ENCODE data around the gene CTNNA2. TPM values are rescaled to one million over a fixed set of nuclear protein-coding genes. Genes with fewer than 3 reads are reported as not detected.

The CTNNA2 gene
- total and polyA plus RNA-seq, 2 of the 8 experiments (the other 6 are each of a cell fraction or from before 2014, with no cell fraction given), result 3.9 to 9.0 TPM

GRCh38 chr2:79799729-79800128 lies 286.9 kb downstream of the CTNNA2 start:
- no peaks in the 10 kb centered on the region for H3K79me1 ChIP-seq (ENCODE audit: low read depth, low read length)
- no peak overlapping the region for H3K9ac ChIP-seq (replicated peaks in 1 of 4; ENCODE audit: extremely low read depth in 1 of 4, low read depth in 3 of 4, low read length in 3 of 4)
- no peak overlapping the region for H3K18ac ChIP-seq (ENCODE audit: extremely low read depth, low read length)
- H3K9me3 ChIP-seq (ENCODE audit: insufficient read depth in 2 of 2, low read depth in 1 of 2, low read length in 1 of 2), result no peaks in the 10 kb centered on the region
- H3K36me3 ChIP-seq (ENCODE audit: control insufficient read depth in 2 of 4, insufficient read depth in 4 of 4, low read length in 3 of 4), result no peaks in the 10 kb centered on the region
- peaks cover 0 to 7% (median 3%) of the 10 kb centered on the region in 4 experiments; a peak in 5 of 7 replicates for H3K4me1 ChIP-seq (replicated peaks in 1 of 4; ENCODE audit: control insufficient read depth in 3 of 4, insufficient read depth in 4 of 4, low read length in 3 of 4)
- DNase-seq (ENCODE audit: low read depth in 1 of 2, low spot score in 2 of 2), result no peak
- no peak overlapping the region for H2BK120ac ChIP-seq (replicated peaks; ENCODE audit: low read depth, low read length)
- no peak overlapping the region for H3K56ac ChIP-seq (replicated peaks; ENCODE audit: insufficient read length, low read depth, low read length)
- H2BK15ac ChIP-seq (ENCODE audit: low read length), result no peak overlapping the region
- no peak overlapping the region for H4K8ac ChIP-seq (ENCODE audit: extremely low read depth, insufficient read depth, low read length)
- no peak overlapping the region for H2BK5ac ChIP-seq (ENCODE audit: low read depth, low read length)
- no peak overlapping the region for H3K4me3 ChIP-seq (ENCODE audit: extremely low read depth in 1 of 4, insufficient read depth in 2 of 4, low read depth in 3 of 4, low read length in 4 of 4)
- ChIA-PET POLR2A (ENCODE audit: partially characterized antibody) (no interaction called here), CTCF (ENCODE audit: partially characterized antibody) (interaction anchor here (0.8 to 1.7 kb wide), 4 partner anchors 11 to 56 kb away, joined by 3 to 5 read pairs (median 3); no protein-coding TSS in a partner anchor)
- H3K23me2 ChIP-seq (ENCODE audit: low read depth, low read length), result no peaks in the 10 kb centered on the region
- H3K23ac ChIP-seq (ENCODE audit: insufficient read length), result no peak overlapping the region
- no peak overlapping the region for H2AFZ ChIP-seq (ENCODE audit: low read length)
- H4K20me1 ChIP-seq (replicated peaks in 1 of 2; ENCODE audit: control insufficient read depth in 1 of 2, insufficient read depth in 2 of 2, low read length in 2 of 2), result no peaks in the 10 kb centered on the region
- H2AK5ac ChIP-seq (ENCODE audit: low read depth, low read length), result no peak overlapping the region
- no peaks in the 10 kb centered on the region for H3K27me3 ChIP-seq (replicated peaks in 1 of 4; ENCODE audit: control insufficient read depth in 3 of 4, extremely low read depth in 1 of 4, insufficient read depth in 3 of 4, low read length in 3 of 4)
- H4K5ac ChIP-seq (ENCODE audit: insufficient read length, low read depth, low read length), result no peak overlapping the region
- H3K14ac ChIP-seq (ENCODE audit: insufficient read length), result no peak overlapping the region
- no peak overlapping the region for H4K91ac ChIP-seq (replicated peaks; ENCODE audit: insufficient read length, low read length)
- H2BK12ac ChIP-seq (ENCODE audit: low read depth, low read length), result no peak overlapping the region
- H3K27ac ChIP-seq (ENCODE audit: low read depth, low read length), result no peak overlapping the region
- no peak for FAIRE-seq
- H3K79me2 ChIP-seq (ENCODE audit: control insufficient read depth in 1 of 2, insufficient read depth in 2 of 2, low read length in 2 of 2), result no peaks in the 10 kb centered on the region
- H3K4ac ChIP-seq (replicated peaks; ENCODE audit: insufficient read length, low read depth, low read length), result no peak overlapping the region
- no peak overlapping the region for H3K4me2 ChIP-seq (ENCODE audit: insufficient read depth in 1 of 2, low read depth in 2 of 2, low read length in 2 of 2)
- H2BK20ac ChIP-seq (ENCODE audit: low read length), result no peak overlapping the region
- TF ChIP-seq FOSL1 (IDR thresholded peaks at IDR 0.05; ENCODE audit: insufficient read depth, low read depth, low read length) (no peak), SIX5 (IDR thresholded peaks at IDR 0.05; ENCODE audit: low read depth, low read length) (no peak), KDM1A (IDR thresholded peaks at IDR 0.05; ENCODE audit: borderline replicate concordance, low read length) (no peak), SP2 (IDR thresholded peaks at IDR 0.05; ENCODE audit: low read length) (no peak), ZNF274 (IDR thresholded peaks at IDR 0.05; ENCODE audit: borderline replicate concordance, extremely low read depth, low read length) (no peak), HDAC6 (IDR thresholded peaks at IDR 0.05; ENCODE audit: low read depth, low read length) (no peak), NANOG (IDR thresholded peaks at IDR 0.05; ENCODE audit: insufficient read depth, low read depth, low read length, poor library complexity, severe bottlenecking) (no peak), GABPA (IDR thresholded peaks at IDR 0.05; ENCODE audit: borderline replicate concordance, insufficient read depth, low read length) (no peak), SIN3A (conservative IDR thresholded peaks at IDR 0.05 in 1 of 2, IDR thresholded peaks at IDR 0.05 in 1 of 2; ENCODE audit: low read depth in 1 of 2, low read length in 2 of 2) (no peak), CHD2 (IDR thresholded peaks at IDR 0.05; ENCODE audit: low read length) (no peak)

All from H1 (cell line).